DMS79 treated with DMSO at 0.1 percent for 48 hours (cell line): ENCODE measurements around the gene AGPAT1.
A peak's percentile ranks its signal among the peaks of the same experiment; 100 is the strongest.
"Not testable (repeated sequence)": the region's sequence is repeated elsewhere in the genome, so short reads cannot be mapped to it uniquely, and the experiment has no call there.

Experiments used
- DNase-seq: peaks from one replicate; lab custom pipeline; 2025; lab: John Stamatoyannopoulos, UW

AGPAT1 gene

DNA sequence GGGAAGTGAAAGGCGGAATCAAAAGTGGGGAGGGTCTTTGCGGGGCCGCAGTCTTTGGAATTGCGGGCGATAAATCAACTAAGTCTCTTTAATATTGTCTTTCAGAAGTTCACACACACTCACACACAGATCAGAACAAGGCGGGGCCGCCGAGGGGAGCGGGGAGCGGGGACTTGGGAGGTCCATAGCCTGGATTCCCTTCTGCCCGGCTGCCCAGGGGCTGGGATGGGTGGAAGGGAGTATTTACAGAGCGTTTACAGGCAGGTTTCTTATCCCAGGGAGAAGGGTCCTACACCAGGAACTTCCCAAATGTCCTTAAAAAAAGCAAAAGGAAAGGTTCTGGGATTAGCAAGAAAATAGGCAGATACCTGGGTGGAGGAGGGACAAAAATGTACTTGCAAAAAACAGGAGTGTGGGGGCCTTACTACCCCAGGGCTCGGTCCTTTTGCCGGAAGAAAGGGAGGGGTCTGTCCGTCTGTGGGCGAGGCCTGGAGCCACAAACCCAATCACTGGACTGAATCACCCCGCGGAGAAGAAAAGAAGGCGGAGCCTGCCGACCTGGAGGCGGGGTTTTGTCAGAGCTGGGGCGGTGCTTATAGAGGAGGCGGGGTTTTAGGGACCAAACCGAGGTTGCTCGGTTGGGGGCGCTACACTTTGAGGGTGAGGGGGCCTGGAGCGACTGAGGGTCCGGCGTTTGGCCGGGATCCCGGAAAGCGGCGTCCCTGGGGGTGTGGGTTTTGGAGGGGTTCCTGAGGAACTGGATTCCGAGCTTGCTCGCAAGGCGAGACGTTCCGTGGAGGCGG is 27.4 kb downstream of the AGPAT1 start:
- DNase-seq = no peak

- DNase-seq = no peak
These were observed 28.3 kb downstream of the AGPAT1 start for GRCh38 chr6:32147401-32148132.

DNA sequence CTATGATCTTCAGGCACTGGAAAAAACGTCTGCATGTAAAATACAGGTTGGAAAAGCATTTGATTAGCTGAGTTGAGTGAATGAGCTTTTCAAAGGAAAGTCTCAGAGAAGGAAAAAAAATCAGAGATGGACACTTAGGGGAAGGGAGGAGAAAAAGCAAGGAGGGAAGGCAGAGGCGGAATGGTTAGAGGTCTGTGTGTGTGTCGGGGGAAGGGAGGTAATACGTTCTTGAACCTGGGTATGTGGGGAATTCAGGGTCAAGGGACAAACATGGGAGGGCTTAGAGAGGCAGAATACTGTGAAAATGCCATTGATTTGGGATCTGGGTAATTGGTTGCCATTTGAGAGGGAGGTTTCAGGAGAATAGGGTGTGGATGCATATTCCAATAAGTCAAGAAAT is 29.2 kb downstream of the AGPAT1 start:
- DNase-seq = no peak

GRCh38 chr6:32146287-32146686 is 29.6 kb downstream of the AGPAT1 start:
- no peak for DNase-seq

DNA sequence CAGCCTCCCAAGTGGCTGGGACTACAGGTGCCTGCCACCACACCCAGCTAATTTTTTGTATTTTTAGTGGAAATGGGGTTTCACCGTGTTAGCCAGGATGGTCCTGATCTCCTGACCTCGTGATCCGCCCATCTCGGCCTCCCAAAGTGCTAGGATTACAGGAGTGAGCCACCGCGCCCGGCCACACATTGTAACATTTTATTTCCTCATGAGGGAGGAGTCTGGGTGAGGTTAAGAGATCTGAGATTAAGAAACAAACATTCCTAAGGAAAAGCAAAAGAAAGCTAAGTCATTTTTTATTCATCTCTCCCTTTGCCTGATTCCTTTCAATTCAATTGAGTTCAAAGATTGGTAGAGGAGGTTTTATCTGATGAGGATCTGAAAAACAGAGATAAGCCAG is 31.6 kb downstream of the AGPAT1 start:
- not testable (repeated sequence) for DNase-seq

DNA sequence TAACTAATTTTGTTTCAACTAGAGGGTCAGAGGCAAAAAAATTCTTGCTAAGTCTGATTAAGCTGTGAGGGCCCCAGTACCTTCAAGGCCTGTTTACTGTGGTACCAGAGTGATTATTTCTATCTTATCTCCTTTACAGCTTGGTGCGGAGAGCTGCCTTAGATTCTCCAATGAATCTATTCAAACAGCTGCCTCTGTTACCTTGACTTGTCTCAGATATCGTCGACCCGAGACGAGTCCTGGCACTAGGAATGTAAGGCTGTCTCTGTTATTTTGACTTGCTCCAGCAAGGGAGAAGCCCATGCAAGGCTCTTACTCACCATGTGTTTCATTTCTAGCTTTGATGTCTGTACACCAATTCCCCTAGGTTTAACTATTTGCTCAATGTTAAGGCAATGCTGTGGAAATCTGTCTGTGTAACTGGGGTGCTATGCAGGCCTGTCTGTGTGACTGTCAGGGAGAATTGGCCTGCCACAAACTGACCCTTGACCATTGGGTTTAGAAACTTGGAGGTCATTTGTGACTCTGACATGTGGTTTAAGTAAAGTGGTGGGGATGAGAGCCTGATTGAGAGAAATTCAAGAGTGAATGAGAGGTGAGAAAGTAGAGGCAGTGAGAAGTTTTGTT is 35.4 kb downstream of the AGPAT1 start:
- DNase-seq = no peak

DNA sequence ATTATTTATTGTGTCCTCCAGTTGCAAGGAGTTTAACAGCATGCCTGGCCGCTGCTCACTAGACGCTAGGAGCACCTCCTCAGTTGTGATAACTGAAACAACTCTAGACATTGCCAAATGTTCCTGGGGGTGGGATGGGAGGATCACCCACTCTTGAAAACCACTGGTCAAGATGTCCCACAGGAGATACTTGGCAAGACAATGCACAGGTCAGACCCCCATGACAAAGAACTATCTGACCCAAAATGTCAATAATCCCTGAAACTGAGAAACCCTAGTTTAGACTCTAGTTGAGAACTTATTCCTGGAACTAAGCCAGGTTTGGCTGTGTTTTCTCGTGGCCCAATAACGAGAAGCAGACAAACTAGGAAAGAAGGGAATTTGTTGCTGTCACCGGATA is 36.3 kb downstream of the AGPAT1 start:
- DNase-seq = no peak

- DNase-seq = no peak
These were observed 38.4 kb downstream of the AGPAT1 start for GRCh38 chr6:32137454-32137853.

- DNase-seq = no peak
These were observed 42.1 kb downstream of the AGPAT1 start for GRCh38 chr6:32133786-32134185.

DNA sequence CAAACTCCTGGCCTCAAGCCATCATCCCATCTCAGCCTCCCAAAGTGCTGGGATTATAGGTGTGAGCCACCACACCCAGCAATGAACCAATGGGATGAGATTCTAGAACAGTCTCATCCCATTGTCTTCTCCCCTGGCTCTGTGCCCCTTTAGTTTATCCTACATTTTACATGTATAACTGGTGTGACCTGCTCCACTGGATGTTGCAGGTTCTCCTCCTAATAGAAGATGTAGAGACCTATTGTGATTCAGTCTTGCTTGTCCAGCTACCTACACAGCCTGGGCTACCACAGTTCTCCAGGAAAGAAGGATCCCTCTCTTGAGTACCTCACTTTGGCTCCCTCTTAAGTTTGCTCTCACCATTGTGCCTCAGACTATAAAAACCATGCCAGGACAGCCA is 43.8 kb downstream of the AGPAT1 start:
- DNase-seq = no peak

- DNase-seq = no peak
These were observed 44.4 kb downstream of the AGPAT1 start for GRCh38 chr6:32131439-32131948.

- DNase-seq = peak; percentile 91
These were observed 46.4 kb downstream of the AGPAT1 start for GRCh38 chr6:32129297-32130088.

DNA sequence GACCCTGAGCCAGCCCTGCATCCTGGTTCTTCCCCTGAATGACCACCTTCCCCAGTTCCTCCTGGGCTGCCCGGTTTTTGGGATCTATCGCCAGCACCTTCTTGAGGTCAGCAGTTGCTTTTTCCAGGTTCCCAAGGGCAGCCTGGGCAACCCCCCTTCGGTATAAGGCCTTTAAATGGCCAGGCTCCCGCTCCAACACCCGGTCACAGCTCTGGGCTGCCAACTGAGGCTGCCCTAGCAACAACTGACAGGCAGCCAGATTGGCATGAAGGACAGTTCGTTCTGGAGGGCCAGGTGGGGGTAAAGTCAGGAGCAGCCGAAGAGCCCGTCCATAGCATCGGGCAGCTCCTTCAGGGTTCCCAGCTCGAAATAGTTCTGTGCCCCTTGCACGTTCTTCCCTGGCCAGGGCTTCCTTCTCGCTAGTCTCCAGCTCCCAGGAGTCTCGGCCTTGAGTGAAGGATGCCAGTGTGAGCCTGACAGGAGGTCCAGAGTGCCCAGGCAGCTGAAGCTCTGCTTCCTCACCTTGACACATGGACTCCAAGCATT is 47.1 kb downstream of the AGPAT1 start:
- no peak for DNase-seq

DNA sequence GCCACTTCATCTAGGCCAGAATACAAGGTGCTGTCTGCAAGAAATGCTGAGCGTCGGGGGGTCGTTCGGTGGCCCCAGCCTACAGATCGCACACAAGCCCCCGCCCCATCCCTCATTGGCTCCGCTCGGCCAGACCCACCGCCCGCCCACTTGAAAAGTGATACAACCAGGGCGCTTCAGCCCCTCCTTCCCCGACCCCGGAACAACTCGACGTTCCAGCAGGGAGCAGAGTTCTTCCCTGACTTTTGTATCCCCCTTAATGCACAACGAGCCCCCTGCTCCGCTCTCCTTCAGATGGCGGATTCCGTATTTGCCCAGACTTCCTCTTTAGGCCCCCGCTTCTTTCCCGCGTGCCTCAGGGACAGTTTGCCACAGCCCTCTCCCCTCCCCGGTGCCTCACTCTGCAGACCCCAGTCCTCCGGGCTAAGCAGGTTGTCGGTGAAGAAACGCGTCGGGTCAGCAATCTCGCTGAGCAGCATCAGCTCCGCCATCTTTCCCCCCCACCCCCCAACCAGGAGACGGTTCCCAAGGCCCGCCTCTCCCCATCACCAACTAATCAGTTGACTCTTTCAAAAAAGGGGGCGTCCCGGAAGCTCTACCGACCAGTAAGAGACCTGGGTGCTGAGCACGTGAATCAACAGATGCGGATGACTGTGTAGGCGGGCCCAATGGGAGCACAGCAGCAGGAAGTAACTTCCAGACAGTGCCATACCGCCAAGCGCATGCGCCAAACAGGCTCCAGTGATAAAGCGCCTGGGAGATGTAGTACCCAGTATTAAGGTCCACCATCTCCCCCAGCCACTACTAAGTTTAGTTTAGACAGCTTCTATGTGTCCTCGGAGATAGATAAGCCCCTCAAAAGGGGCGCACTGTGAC is 47.9 kb downstream of the AGPAT1 start, which contains the start of gene ATF6B:
TSS of gene ATF6B (minus strand) at position 530 of the 876 bp plus-strand sequence. CDS start at position 491, 39 bp downstream.
- DNase-seq = peak; percentile 99

DNA sequence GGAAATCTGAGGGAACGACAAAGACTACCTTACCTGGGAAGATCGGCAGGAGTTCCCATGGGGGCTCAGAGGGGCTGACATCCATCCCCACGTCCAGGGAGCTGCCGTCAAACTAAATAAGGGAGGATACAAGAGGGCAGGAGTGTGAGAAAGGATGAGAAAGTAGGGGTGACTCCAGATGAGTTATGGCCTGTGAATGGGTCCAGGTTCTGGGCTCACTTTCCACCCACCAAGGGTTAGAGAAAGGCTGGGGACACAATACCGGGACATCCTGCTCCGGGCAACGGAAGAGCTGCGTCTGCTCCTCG is 48.5 kb downstream of the AGPAT1 start:
- no peak for DNase-seq

- no peak for DNase-seq
These were observed 49.0 kb downstream of the AGPAT1 start for GRCh38 chr6:32126880-32127279.

- no peak for DNase-seq
These were observed 52.2 kb downstream of the AGPAT1 start for GRCh38 chr6:32123681-32124080.

- no peak for DNase-seq
These were observed 55.3 kb downstream of the AGPAT1 start for GRCh38 chr6:32120573-32121059.

DNA sequence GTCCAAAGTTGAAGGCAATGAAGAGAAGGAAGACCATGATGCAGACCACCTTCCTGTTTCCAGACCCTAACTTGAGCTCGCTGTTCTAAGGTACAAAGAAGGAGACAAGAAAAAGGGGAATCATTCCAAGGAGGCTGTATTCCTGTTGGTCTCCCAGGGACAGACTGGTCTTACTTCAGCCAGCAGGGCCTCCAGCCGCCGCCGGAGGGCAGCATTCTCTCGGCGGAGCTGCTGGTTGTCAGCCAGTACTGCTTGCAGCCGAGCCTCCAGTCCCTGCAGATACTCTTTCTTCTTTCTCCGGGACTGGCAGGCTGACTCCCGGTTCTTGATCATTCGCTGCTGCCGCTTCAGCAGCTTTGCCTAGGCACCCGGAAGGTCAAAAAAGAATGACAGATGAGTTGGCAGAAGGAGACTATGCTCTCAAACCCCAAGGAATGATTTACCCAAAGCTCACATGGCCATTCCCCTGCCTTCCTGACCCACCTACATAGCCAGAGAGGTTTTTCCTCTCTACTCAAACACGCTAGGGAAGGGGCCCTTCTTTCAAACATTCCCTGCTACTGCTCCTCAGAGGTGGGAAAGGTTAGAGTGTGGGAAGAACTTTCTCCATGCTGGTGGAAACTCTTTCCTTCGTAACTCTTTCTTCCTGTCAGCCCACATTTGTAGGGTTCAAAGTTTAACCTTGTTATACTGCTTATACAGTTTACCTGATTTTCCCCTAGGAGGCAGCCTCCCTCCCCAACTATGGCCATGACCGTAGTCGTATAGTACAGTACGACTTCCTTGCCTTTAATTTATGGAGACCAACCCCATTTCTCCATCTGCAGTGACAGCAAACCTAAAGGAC is 56.9 kb downstream of the AGPAT1 start:
- peak; percentile 51 for DNase-seq
